Gastrocnemius medialis (tissue), 4 donors: Measurements from ENCODE around the gene BNIP5.

Experiments
- CTCF ChIP-seq, 5 experiments: fragments of 450-650 bp in 3 of 5; fragments of 200-600 bp in 2 of 5; sonication (generic) in 2 of 5; IDR thresholded peaks in 4 of 5; conservative IDR thresholded peaks in 1 of 5; 1 replicate in 4 of 5; 2 replicates in 1 of 5; pipeline ENCODE4 v1.5.1; 2016 to 2019; ENCODE audit warnings: antibody characterized with exemption in 5 of 5, mild to moderate bottlenecking in 3 of 5, moderate library complexity in 3 of 5
- POLR2A ChIP-seq, 2 donors: fragments of 450-650 bp; IDR thresholded peaks; one replicate each; pipeline ENCODE4 v1.6.1; 2017; ENCODE audit warnings: antibody characterized with exemption in 2 of 2, mild to moderate bottlenecking in 2 of 2, moderate library complexity in 2 of 2

- TF ChIP-seq POLR2A (IDR thresholded peaks at IDR 0.05) (no peak), CTCF (IDR thresholded peaks at IDR 0.05 in 4 of 5, conservative IDR thresholded peaks at IDR 0.05 in 1 of 5) (no peak)
These were observed 39.2 kb downstream of the BNIP5 start for GRCh38 chr6:36297511-36297910.
